ENCODE results near the gene KCNK6. TPM values are rescaled to one million over a fixed set of nuclear protein-coding genes. Genes with fewer than 3 reads are reported as not detected.

KCNK6 gene
- total RNA-seq, 1 donor from 2014 or later: 16.2 TPM

GRCh38 chr19:38308926-38309614, 10.6 kb upstream of the KCNK6 start:
- H3K36me3 ChIP-seq: peaks cover 0 to 22% of the 10 kb centered on the region in 2 donors
- no peaks in the 10 kb centered on the region for H3K9me3 ChIP-seq
- peaks cover 6% of the 10 kb centered on the region for H3K4me1 ChIP-seq
- DNase-seq (ENCODE audit: extremely low spot score in 2 of 2): no peak
- TF ChIP-seq POLR2AphosphoS5 (IDR thresholded peaks at IDR 0.05; ENCODE audit: insufficient read depth in 1 of 2, low read depth in 1 of 2) (no peak), POLR2A (IDR thresholded peaks at IDR 0.05) (no peak)
- TF ChIP-seq, protein P1, sequence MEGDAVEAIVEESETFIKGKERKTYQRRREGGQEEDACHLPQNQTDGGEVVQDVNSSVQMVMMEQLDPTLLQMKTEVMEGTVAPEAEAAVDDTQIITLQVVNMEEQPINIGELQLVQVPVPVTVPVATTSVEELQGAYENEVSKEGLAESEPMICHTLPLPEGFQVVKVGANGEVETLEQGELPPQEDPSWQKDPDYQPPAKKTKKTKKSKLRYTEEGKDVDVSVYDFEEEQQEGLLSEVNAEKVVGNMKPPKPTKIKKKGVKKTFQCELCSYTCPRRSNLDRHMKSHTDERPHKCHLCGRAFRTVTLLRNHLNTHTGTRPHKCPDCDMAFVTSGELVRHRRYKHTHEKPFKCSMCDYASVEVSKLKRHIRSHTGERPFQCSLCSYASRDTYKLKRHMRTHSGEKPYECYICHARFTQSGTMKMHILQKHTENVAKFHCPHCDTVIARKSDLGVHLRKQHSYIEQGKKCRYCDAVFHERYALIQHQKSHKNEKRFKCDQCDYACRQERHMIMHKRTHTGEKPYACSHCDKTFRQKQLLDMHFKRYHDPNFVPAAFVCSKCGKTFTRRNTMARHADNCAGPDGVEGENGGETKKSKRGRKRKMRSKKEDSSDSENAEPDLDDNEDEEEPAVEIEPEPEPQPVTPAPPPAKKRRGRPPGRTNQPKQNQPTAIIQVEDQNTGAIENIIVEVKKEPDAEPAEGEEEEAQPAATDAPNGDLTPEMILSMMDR (IDR thresholded peaks at IDR 0.05): no peak
- H3K4me3 ChIP-seq: no peak overlapping the region
- intact Hi-C loops (cut with DNase I): no loop called here
- no peak overlapping the region for H3K27ac ChIP-seq
- H3K27me3 ChIP-seq: no peaks in the 10 kb centered on the region

- Histone ChIP-seq H3K9me3 (no peaks in the 10 kb centered on the region), H3K4me3 (no peak overlapping the region), H3K27me3 (no peaks in the 10 kb centered on the region), H3K4me1 (peaks cover 6% of the 10 kb centered on the region), H3K36me3 (peaks cover 0 to 22% of the 10 kb centered on the region in 2 donors), H3K27ac (no peak overlapping the region)
- TF ChIP-seq POLR2AphosphoS5 (IDR thresholded peaks at IDR 0.05; ENCODE audit: insufficient read depth in 1 of 2, low read depth in 1 of 2) (no peak), POLR2A (IDR thresholded peaks at IDR 0.05) (no peak)
- TF ChIP-seq, protein P1 (IDR thresholded peaks at IDR 0.05): no peak
- intact Hi-C loops (cut with DNase I): no loop called here
- no peak for DNase-seq (ENCODE audit: extremely low spot score in 2 of 2)
These were observed 9.9 kb upstream of the KCNK6 start for GRCh38 chr19:38309615-38310278.

DNA sequence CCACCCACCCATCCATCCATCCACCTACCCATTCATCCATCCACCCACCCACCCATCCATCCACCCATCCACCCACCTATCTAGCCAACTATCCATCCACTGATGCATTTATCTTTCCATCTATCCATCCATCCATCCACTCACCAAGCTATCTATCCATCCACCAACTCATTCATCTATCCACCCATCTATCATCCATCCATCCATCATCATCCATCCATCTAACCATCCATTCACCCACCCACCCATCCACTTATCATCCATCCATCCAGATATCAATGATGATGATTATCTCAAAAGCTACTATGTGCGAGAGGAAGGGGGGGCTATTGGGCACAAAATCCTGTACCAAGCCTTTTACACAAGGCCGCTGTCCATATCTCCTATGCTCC, 9.4 kb upstream of the KCNK6 start:
- H3K4me3 ChIP-seq: no peak overlapping the region
- H3K27ac ChIP-seq: no peak overlapping the region
- H3K36me3 ChIP-seq: peaks cover 0 to 22% of the 10 kb centered on the region in 2 donors
- no peaks in the 10 kb centered on the region for H3K27me3 ChIP-seq
- no peak for DNase-seq (ENCODE audit: extremely low spot score in 2 of 2)
- intact Hi-C loops (cut with DNase I): no loop called here
- H3K4me1 ChIP-seq: peaks cover 8% of the 10 kb centered on the region
- no peaks in the 10 kb centered on the region for H3K9me3 ChIP-seq
- TF ChIP-seq POLR2AphosphoS5 (IDR thresholded peaks at IDR 0.05; ENCODE audit: insufficient read depth in 1 of 2, low read depth in 1 of 2) (no peak), POLR2A (IDR thresholded peaks at IDR 0.05) (no peak)
- TF ChIP-seq, protein P1 (IDR thresholded peaks at IDR 0.05): no peak

GRCh38 chr19:38310986-38311385, 8.7 kb upstream of the KCNK6 start:
- no peak for DNase-seq (ENCODE audit: extremely low spot score in 2 of 2)
- TF ChIP-seq POLR2AphosphoS5 (IDR thresholded peaks at IDR 0.05; ENCODE audit: insufficient read depth in 1 of 2, low read depth in 1 of 2): no peak
- no peak for TF ChIP-seq POLR2A (IDR thresholded peaks at IDR 0.05)
- TF ChIP-seq, protein P1 (IDR thresholded peaks at IDR 0.05): no peak
- no peaks in the 10 kb centered on the region for H3K9me3 ChIP-seq
- H3K4me1 ChIP-seq: peaks cover 5% of the 10 kb centered on the region
- peaks cover 0 to 22% of the 10 kb centered on the region in 2 donors for H3K36me3 ChIP-seq
- H3K27ac ChIP-seq: no peak overlapping the region
- H3K27me3 ChIP-seq: no peaks in the 10 kb centered on the region
- intact Hi-C loops (cut with DNase I): no loop called here
- no peak overlapping the region for H3K4me3 ChIP-seq
